Neuron (in vitro differentiated cells): Measurements from ENCODE around the gene NHLRC4.

Experiments used
- H2AFZ ChIP-seq: one replicate; pipeline ENCODE4 v1.6.1; 2013; ENCODE audit warnings: low read depth, mild to moderate bottlenecking, inconsistent platforms, low read length, moderate library complexity
- H3K27me3 ChIP-seq: one replicate; pipeline ENCODE4 v1.6.1; 2013; ENCODE audit warnings: low read length; ENCODE audit not compliant: insufficient read depth
- H3K36me3 ChIP-seq: one replicate; pipeline ENCODE4 v1.6.1; 2013; ENCODE audit warnings: low read length; ENCODE audit not compliant: insufficient read depth
- H3K4me1 ChIP-seq: one replicate; pipeline ENCODE4 v1.6.1; 2013; ENCODE audit warnings: low read length; ENCODE audit not compliant: insufficient read depth
- H3K4me3 ChIP-seq: 2 replicates; pipeline ENCODE4 v1.5.1; 2013; ENCODE audit warnings: mild to moderate bottlenecking, low read length, moderate library complexity
- H3K9me3 ChIP-seq: one replicate; pipeline ENCODE4 v1.6.1; 2013; ENCODE audit warnings: low read length

Gene NHLRC4

DNA sequence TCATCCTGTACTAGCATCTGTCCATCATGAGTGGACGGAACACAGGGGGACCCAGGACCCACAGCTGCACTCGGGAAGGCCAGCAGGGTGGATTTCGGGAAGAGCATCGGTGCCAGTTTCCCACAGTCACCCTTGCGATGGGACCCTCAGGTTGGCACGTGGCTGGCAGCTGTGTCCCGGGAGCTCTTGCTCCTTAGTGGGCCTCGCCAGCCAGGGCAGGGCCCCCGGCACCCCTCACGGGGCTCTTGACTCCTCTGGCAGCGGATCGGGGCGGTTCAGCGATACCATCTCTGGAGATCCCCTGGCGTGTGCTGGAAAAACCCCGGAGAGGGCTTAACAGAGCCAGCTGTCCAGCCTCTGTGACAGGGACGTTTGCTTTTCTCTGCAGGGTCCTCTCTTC is 30.1 kb upstream of the NHLRC4 start:
- Histone ChIP-seq H2AFZ (no peak overlapping the region), H3K36me3 (peaks cover 11% of the 10 kb centered on the region), H3K27me3 (no peaks in the 10 kb centered on the region), H3K4me3 (no peak overlapping the region), H3K9me3 (no peaks in the 10 kb centered on the region), H3K4me1 (no peaks in the 10 kb centered on the region)

DNA sequence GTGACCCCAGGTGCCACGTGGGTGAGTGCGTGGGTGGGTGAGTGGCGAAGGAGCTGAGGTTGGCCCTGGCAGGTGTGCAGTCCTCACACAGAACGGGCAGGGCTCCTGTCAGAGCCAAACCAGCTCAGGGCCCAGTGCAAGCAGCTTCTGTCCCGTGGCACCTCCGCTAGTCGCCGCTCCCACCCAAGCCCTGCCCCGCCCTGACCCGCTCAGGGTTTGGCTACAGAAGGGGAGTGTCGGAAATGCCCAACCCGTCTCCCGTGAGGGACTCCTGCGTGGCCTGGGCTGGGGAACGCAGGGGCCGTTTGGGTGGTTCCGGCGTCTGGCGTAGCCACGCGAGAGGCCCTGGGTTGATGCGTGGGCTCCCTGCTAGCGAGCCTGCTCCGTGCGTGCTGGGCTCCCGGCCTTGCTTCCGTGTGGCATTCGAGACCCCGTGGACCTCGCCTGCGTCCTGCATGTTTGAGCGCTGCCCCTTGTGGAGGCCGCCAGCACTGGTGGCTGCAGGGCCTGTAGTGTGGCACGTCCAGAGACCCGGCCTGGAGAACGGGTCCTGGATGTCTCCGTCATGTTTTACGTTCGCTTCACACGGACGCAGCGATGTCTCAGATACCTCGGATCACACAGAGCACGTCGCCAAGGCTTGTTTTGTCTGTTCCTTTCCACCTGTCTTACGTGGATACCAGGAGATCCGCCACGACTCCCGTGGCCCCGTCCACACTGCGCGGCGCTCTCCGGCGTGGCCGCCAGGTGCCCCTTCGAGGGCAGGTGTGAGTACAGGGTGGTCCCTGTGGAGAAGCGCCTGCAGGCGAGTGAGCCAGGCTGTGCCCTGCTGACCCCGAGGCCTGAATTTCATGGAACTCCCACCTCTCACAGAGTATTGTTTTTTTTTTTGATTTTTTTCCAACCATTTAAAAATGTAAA is 29.1 kb upstream of the NHLRC4 start:
- Histone ChIP-seq H3K4me1 (no peaks in the 10 kb centered on the region), H3K4me3 (no peak overlapping the region), H2AFZ (no peak overlapping the region), H3K27me3 (no peaks in the 10 kb centered on the region), H3K36me3 (peaks cover 11% of the 10 kb centered on the region), H3K9me3 (no peaks in the 10 kb centered on the region)

DNA sequence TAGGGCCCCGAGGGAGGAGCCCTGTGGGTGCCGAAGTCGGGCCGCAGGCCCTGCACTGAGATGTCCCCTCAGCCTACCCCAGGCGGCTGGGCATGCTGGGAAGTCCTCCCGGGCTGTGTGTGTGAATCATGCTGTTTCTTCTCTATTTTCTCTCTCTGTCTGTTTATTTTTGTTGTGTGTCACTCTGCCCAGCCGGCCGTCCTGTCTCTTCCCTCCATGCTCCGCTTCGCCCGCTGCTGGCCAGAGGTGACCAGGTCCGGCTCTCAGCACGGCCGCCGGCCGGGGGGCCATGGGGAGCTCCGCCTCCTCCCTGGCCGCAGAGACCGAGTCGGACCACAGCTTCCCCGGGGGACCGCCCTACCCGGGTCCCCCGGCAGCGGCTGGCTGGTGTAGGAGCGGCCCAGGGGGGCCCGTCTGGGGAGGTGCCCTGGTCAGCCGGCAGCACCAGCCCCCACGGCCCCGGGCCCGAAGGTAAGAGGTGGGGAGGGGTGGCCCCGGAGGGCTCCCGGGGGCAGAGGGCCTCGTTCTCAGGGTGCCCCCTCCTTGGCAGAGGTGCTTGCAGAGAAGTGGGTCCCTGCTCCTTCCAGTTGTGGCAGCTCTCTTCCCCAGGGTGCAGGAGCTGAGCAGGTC is 26.8 kb upstream of the NHLRC4 start:
- Histone ChIP-seq H3K9me3 (no peaks in the 10 kb centered on the region), H3K4me3 (no peak overlapping the region), H3K27me3 (no peaks in the 10 kb centered on the region), H3K36me3 (peaks cover 11% of the 10 kb centered on the region), H2AFZ (no peak overlapping the region), H3K4me1 (no peaks in the 10 kb centered on the region)

DNA sequence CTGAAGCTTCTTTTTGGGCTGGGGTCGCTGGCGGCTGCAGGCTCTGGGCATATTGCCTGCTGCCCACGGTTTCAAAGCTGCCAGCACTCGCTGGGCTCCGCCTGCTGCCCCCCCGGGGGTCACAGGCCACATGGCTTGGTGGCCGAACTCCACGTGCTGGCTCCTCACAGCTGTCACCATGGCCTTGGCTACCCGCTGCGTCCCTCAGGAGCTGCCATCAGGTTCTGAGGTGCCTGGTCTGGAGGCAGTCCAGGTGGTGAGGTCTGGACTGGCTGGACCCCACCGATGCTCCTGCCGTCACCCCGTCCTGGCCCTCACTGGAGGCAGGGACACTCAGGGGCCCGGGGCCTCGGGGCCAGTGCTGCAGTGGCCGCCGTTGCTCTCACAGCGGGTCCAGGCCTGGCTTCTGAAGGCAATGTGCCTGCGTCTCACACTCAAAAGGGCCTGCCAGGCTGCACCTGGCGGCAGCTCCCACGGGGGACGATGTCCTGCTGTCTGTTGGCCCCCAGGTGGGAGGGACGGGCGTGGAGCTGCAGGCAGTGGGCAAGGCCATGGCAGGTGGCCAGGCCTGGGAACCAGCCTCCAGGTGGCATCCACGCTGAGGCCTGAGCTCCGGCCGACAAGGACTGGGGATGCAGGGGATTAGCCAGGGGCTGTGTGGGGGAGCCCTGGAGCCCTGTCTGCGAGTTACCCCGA is 26.0 kb upstream of the NHLRC4 start:
- Histone ChIP-seq H2AFZ (no peak overlapping the region), H3K9me3 (no peaks in the 10 kb centered on the region), H3K4me3 (no peak overlapping the region), H3K36me3 (peaks cover 8% of the 10 kb centered on the region), H3K27me3 (no peaks in the 10 kb centered on the region), H3K4me1 (no peaks in the 10 kb centered on the region)

- no peaks in the 10 kb centered on the region for H3K27me3 ChIP-seq
- H3K4me1 ChIP-seq, result no peaks in the 10 kb centered on the region
- peaks cover 8% of the 10 kb centered on the region for H3K36me3 ChIP-seq
- H2AFZ ChIP-seq, result no peak overlapping the region
- no peak overlapping the region for H3K4me3 ChIP-seq
- H3K9me3 ChIP-seq, result no peaks in the 10 kb centered on the region
These were observed 23.3 kb upstream of the NHLRC4 start for GRCh38 chr16:543301-544164.

DNA sequence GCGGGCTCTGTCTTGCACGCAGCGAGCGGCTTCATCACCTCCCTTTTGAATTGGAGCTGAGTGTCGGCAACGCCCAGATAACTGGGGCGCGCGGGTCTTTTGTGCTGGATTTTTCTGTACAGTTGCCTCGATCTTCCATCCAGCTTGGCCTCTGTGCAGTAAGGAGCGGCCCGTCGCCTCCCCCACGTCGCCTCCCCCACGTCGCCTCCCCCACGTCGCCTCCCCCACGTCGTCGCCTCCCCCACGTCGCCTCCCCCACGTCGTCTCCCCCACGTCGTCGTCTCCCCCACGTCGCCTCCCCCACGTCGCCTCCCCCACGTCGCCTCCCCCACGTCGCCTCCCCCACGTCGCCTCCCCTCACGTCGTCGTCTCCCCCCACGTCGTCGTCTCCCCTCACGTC is 22.3 kb upstream of the NHLRC4 start:
- Histone ChIP-seq H3K4me3 (no peak overlapping the region), H3K27me3 (no peaks in the 10 kb centered on the region), H3K4me1 (no peaks in the 10 kb centered on the region), H3K9me3 (no peaks in the 10 kb centered on the region), H2AFZ (no peak overlapping the region), H3K36me3 (peaks cover 11% of the 10 kb centered on the region)

DNA sequence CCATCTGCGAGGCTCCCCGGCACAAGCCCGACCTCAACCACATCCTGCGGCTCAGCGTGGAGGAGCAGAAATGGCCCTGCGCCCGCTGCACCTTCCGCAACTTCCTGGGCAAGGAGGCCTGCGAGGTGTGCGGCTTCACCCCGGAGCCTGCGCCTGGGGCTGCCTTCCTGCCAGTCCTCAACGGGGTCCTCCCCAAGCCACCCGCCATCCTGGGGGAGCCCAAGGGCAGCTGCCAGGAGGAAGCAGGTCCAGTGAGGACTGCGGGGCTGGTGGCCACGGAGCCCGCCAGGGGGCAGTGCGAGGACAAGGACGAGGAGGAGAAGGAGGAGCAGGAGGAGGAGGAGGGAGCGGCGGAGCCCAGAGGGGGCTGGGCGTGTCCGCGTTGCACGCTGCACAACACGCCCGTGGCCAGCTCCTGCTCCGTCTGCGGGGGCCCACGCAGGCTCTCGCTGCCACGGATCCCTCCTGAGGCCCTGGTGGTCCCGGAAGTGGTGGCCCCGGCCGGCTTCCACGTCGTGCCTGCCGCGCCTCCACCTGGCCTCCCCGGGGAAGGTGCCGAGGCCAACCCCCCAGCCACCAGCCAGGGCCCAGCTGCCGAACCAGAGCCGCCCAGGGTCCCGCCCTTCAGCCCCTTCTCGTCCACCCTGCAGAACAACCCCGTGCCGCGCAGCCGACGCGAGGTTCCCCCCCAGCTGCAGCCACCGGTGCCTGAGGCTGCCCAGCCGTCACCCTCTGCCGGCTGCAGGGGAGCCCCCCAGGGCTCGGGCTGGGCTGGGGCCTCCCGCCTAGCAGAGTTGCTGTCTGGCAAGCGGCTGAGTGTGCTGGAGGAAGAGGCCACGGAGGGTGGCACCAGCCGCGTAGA is 19.7 kb upstream of the NHLRC4 start:
- Histone ChIP-seq H3K4me3 (no peak overlapping the region), H3K9me3 (no peaks in the 10 kb centered on the region), H3K4me1 (no peaks in the 10 kb centered on the region), H3K36me3 (peaks cover 22% of the 10 kb centered on the region), H2AFZ (no peak overlapping the region), H3K27me3 (no peaks in the 10 kb centered on the region)

GRCh38 chr16:548586-548985 is 18.2 kb upstream of the NHLRC4 start:
- H3K36me3 ChIP-seq, result peaks cover 32% of the 10 kb centered on the region
- no peaks in the 10 kb centered on the region for H3K4me1 ChIP-seq
- no peaks in the 10 kb centered on the region for H3K27me3 ChIP-seq
- H2AFZ ChIP-seq, result no peak overlapping the region
- no peaks in the 10 kb centered on the region for H3K9me3 ChIP-seq
- H3K4me3 ChIP-seq, result no peak overlapping the region

- Histone ChIP-seq H3K27me3 (no peaks in the 10 kb centered on the region), H3K9me3 (no peaks in the 10 kb centered on the region), H3K4me3 (no peak overlapping the region), H2AFZ (no peak overlapping the region), H3K4me1 (peaks cover 8% of the 10 kb centered on the region), H3K36me3 (peaks cover 32% of the 10 kb centered on the region)
These were observed 17.1 kb upstream of the NHLRC4 start for GRCh38 chr16:549544-550263.

DNA sequence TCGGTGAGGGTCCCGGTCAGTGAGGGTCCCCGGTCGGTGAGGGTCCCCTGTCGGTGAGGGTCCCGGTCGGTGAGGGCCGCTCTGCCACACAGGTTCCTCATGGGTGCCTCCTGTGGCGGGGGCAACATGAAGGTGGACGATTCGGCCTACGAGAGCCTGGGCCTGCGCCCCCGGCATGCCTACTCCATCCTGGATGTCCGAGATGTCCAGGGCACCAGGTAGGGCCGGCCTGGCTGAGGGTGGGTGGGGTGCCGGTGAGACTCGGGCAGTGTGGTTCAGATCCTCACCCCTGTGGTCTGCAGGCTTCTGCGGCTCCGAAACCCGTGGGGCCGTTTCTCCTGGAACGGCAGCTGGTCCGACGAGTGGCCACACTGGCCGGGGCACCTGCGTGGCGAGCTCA is 15.6 kb upstream of the NHLRC4 start:
- no peak overlapping the region for H2AFZ ChIP-seq
- H3K27me3 ChIP-seq, result no peaks in the 10 kb centered on the region
- H3K4me3 ChIP-seq, result no peak overlapping the region

GRCh38 chr16:552171-552570 is 14.6 kb upstream of the NHLRC4 start:
- peaks cover 16% of the 10 kb centered on the region for H3K4me1 ChIP-seq
- no peaks in the 10 kb centered on the region for H3K27me3 ChIP-seq
- peaks cover 29% of the 10 kb centered on the region for H3K36me3 ChIP-seq
- no peak overlapping the region for H3K4me3 ChIP-seq
- H3K9me3 ChIP-seq, result no peaks in the 10 kb centered on the region
- H2AFZ ChIP-seq, result no peak overlapping the region

More for the DNA sequence above, 15.6 kb upstream of the NHLRC4 start:
- Histone ChIP-seq H3K36me3 (peaks cover 32% of the 10 kb centered on the region), H3K4me1 (peaks cover 16% of the 10 kb centered on the region), H3K9me3 (no peaks in the 10 kb centered on the region)
